DOHH2 (cell line): ENCODE results near the gene FXYD1.

ENCODE experiments used
- CTCF ChIP-seq: fragments of 200-600 bp; sonication (generic); IDR thresholded peaks from one replicate; pipeline ENCODE4 v1.5.1; 2014; ENCODE audit warnings: antibody characterized with exemption, mild to moderate bottlenecking, low read depth, low read length; ENCODE audit not compliant: poor library complexity, severe bottlenecking
- EZH2phosphoT487 ChIP-seq: fragments of 200-600 bp; sonication (generic); IDR thresholded peaks from 2 replicates; pipeline ENCODE4 v1.6.1; 2017; ENCODE audit warnings: borderline replicate concordance, mild to moderate bottlenecking, antibody characterized with exemption, low read length, moderate library complexity, mixed read lengths

GRCh38 chr19:35181387-35181786 is 42.8 kb downstream of the FXYD1 start:
- TF ChIP-seq CTCF (no peak), EZH2phosphoT487 (no peak)
